Breast epithelium (tissue), 3 donors: ENCODE data around the gene IGSF9B.

Experiments used
- POLR2AphosphoS5 ChIP-seq, 3 donors: sonication (generic); formaldehyde crosslinking; IDR thresholded peaks; one replicate each; pipeline ENCODE4 v1.6.1; 2017; ENCODE audit warnings: antibody characterized with exemption in 3 of 3
- TF ChIP-seq, protein P1 (sequence below), 3 donors: fragments of 450-650 bp; IDR thresholded peaks; one replicate each; pipeline ENCODE4 v1.5.1; 2016 to 2017; ENCODE audit warnings: antibody characterized with exemption in 3 of 3, mild to moderate bottlenecking in 3 of 3, moderate library complexity in 3 of 3

DNA sequence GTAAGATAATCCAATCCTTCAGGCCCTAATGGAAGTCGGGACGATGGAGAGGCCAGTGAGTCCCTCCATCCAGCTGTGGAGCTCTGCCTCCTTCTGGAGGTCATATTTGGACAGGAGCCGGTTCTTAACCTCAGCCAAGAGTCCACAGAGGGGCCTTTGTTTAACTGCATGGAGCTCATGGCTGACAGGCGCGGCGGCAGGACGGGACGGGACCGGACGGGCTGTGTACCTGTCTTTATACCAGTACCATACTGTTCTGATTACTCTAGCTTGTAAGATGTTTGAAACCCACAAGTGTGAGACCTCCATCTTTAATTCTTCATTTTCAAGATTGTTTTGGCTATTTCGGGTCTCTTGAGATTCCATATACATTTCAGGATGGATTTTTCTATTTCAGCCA lies 91.3 kb downstream of the IGSF9B start:
- TF ChIP-seq, protein P1, sequence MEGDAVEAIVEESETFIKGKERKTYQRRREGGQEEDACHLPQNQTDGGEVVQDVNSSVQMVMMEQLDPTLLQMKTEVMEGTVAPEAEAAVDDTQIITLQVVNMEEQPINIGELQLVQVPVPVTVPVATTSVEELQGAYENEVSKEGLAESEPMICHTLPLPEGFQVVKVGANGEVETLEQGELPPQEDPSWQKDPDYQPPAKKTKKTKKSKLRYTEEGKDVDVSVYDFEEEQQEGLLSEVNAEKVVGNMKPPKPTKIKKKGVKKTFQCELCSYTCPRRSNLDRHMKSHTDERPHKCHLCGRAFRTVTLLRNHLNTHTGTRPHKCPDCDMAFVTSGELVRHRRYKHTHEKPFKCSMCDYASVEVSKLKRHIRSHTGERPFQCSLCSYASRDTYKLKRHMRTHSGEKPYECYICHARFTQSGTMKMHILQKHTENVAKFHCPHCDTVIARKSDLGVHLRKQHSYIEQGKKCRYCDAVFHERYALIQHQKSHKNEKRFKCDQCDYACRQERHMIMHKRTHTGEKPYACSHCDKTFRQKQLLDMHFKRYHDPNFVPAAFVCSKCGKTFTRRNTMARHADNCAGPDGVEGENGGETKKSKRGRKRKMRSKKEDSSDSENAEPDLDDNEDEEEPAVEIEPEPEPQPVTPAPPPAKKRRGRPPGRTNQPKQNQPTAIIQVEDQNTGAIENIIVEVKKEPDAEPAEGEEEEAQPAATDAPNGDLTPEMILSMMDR (IDR thresholded peaks at IDR 0.05), result no peak
- no peak for TF ChIP-seq POLR2AphosphoS5 (IDR thresholded peaks at IDR 0.05)
